22Rv1 (cell line): ENCODE measurements around the gene FGF4.

Experiments used
- CTCF ChIP-seq: fragments of 450-650 bp; IDR thresholded peaks from 2 replicates; pipeline ENCODE4 v1.5.1; 2017; ENCODE audit warnings: mild to moderate bottlenecking
- ZFX ChIP-seq: fragments of 450-650 bp; IDR thresholded peaks from 2 replicates; pipeline ENCODE4 v1.6.1; 2017; ENCODE audit warnings: antibody characterized with exemption, borderline replicate concordance

DNA sequence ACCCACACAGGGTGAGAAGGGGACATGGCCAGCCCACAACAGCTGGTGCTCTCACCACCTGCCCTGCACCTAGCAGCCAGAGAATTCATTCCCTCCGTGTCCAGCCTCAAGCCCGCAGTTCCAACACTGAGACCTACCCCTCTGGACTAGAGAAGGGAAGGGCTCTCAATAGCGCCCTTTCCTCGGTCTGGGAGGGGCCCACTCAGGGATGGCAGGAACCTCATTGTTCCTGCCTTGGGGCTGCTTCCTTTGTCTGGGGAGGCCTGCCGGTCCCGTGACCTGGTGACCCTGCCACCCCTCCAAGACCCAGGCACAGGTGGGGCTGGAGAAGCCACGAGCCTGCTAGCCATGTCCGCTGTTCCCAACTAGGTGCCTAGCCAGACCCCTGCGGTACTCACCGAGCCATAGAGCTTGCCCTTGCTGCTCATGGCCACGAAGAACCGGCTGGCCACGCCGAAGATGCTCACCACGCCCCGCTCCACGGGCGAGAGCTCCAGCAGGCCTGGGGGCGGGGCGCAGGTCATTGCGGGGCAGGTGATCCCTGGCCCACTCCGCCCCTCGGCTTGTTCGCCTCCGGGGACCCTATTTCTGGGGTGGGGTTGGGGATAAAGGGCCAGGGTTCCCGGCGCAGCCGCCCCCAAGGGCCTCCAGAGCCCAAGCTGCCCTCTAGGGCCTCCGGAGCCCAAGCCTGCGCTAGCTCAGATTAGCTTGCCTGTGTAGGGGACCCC is 1.4 kb downstream of the FGF4 start:
- TF ChIP-seq CTCF (no peak), ZFX (no peak)
